ENCODE data around the gene PRKCA. TPM values are rescaled to one million over a fixed set of nuclear protein-coding genes. Genes with fewer than 3 reads are reported as not detected.

The PRKCA gene
- total RNA-seq, 1 donor from 2014 or later, result 80.1 TPM

DNA sequence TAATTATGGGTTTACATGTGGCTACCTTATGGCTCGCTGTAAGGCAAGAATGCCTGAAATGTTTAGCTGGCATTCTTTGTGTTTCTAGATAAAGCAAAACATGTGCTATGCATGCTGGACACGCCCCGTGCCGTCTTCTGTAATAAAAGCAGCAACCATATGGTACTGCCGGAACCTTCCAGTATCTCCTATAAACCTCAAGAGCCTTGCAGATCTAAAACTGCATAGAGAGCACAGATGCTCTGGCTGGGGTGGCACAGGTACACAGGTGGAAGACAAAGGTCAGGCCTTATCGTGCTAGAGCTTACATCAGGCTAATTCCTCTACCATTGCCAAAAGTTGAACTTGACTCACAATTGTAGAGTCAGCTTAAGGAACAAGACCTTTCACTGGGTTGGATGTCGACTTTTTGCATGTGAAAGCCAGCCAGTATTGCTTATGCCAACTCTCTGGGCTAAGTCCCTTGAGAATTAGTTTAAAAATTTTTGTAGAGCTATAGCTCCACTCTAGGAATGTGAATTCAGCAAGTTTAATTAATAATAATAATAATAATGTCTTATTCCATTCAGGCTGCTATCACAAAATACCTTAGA lies 345.1 kb downstream of the PRKCA start:
- Mint-ChIP-seq H3K4me3 (ENCODE audit: unreplicated experiment) (no peak overlapping the region), H3K27ac (ENCODE audit: unreplicated experiment) (no peak overlapping the region), H3K4me1 (ENCODE audit: unreplicated experiment) (peaks cover 18% of the 10 kb centered on the region), H3K9me3 (ENCODE audit: unreplicated experiment) (no peaks in the 10 kb centered on the region), H3K36me3 (ENCODE audit: unreplicated experiment) (peaks cover 13% of the 10 kb centered on the region), H3K27me3 (ENCODE audit: unreplicated experiment) (no peaks in the 10 kb centered on the region)
- no peak for DNase-seq (ENCODE audit: extremely low spot score, unreplicated experiment)
- TF ChIP-seq, protein P1, sequence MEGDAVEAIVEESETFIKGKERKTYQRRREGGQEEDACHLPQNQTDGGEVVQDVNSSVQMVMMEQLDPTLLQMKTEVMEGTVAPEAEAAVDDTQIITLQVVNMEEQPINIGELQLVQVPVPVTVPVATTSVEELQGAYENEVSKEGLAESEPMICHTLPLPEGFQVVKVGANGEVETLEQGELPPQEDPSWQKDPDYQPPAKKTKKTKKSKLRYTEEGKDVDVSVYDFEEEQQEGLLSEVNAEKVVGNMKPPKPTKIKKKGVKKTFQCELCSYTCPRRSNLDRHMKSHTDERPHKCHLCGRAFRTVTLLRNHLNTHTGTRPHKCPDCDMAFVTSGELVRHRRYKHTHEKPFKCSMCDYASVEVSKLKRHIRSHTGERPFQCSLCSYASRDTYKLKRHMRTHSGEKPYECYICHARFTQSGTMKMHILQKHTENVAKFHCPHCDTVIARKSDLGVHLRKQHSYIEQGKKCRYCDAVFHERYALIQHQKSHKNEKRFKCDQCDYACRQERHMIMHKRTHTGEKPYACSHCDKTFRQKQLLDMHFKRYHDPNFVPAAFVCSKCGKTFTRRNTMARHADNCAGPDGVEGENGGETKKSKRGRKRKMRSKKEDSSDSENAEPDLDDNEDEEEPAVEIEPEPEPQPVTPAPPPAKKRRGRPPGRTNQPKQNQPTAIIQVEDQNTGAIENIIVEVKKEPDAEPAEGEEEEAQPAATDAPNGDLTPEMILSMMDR (IDR thresholded peaks at IDR 0.05), result no peak

DNA sequence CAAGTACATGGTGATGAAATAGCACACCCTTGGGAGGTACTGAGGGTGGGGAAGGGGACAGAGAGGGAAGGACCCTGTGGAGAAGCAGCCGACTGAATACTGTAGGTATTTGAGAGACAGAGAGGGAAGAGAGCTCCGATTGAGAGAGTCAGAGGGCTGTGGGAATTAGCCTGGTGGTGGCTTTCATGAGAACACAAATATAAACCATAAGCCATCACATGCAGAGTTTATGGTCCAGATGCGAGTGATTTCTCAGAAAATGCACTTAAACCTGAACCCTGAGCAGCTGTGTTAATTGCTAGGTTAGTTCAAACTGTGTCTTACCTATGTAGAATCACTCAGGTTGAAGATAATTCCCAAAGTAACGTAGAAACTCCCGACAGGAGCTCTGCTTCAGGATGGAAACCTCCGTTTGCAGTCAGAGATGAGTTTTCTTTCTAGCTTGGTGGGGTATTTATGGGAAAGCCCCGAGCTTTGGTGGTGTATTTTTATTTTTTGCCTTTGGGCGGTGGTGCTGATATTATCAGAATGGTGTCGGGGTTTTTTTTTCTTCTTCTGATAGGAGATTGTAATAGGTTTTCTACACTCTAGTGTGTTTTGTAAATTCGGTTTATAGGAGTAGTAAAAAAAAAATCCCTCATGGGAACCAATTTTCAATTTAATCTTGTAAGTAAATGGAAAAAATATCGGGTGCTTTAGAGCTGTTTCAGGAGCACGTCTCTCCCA lies 347.6 kb downstream of the PRKCA start:
- TF ChIP-seq, protein P1 (IDR thresholded peaks at IDR 0.05), result no peak
- DNase-seq (ENCODE audit: extremely low spot score, unreplicated experiment), result no peak
- peaks cover 13% of the 10 kb centered on the region for H3K36me3 Mint-ChIP-seq (ENCODE audit: unreplicated experiment)

DNA sequence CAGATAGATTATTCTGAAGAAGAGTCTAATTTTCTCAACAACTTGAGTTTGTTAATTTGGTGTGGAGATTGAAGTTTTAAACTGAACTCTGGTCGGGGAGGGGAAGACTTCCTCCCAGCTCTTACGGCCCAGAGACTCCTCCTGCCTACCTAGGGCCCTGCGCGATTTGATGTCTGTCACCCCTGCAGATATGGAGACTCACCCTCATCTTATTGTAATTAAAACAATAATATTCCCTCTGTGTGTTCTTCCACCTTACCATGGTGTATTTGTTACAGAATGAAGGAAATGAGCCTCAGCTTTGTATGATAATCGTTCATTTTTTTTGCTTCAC lies 348.1 kb downstream of the PRKCA start:
- DNase-seq (ENCODE audit: extremely low spot score, unreplicated experiment), result no peak
- Mint-ChIP-seq H3K27me3 (ENCODE audit: unreplicated experiment) (no peaks in the 10 kb centered on the region), H3K4me3 (ENCODE audit: unreplicated experiment) (no peak overlapping the region), H3K9me3 (ENCODE audit: unreplicated experiment) (no peaks in the 10 kb centered on the region), H3K27ac (ENCODE audit: unreplicated experiment) (no peak overlapping the region), H3K4me1 (ENCODE audit: unreplicated experiment) (peaks cover 7% of the 10 kb centered on the region), H3K36me3 (ENCODE audit: unreplicated experiment) (peaks cover 15% of the 10 kb centered on the region)
- TF ChIP-seq, protein P1 (IDR thresholded peaks at IDR 0.05), result no peak

More for the DNA sequence above, 347.6 kb downstream of the PRKCA start:
- no peak overlapping the region for H3K27ac Mint-ChIP-seq (ENCODE audit: unreplicated experiment)
- H3K27me3 Mint-ChIP-seq (ENCODE audit: unreplicated experiment), result no peaks in the 10 kb centered on the region
- peaks cover 3% of the 10 kb centered on the region for H3K4me1 Mint-ChIP-seq (ENCODE audit: unreplicated experiment)
- no peak overlapping the region for H3K4me3 Mint-ChIP-seq (ENCODE audit: unreplicated experiment)
- no peaks in the 10 kb centered on the region for H3K9me3 Mint-ChIP-seq (ENCODE audit: unreplicated experiment)

DNA sequence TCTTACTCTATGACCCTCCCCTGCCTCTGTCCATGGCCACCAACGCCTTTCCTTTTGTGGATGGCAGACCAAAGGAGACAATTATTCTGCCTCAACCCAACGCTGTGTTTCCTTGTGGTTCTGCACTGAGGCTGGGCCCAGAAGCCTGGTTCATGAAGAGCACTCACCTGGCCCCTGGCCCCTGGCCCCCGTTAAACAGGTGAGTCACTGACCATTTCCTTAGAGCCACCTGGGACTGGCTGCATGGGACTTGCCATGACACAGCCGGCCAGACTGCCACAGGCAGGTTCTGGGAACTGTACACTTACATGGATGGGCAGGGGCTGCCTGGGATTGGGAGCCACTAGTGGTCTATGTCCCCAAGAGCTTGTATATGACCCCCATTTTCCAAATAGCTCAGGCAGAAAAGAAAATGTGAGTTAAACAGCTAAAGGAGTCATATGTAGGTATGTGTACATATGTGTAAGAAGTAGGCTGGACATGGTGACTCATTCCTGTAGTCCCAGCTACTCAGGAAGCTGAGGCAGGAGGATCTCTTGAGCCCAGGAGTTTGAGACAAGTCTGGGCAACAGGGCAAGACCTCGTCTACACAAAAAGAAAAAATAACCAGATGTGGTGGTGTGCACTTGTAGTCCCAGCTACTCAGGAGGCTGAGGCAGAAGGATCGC lies 350.6 kb downstream of the PRKCA start:
- H3K9me3 Mint-ChIP-seq (ENCODE audit: unreplicated experiment), result no peaks in the 10 kb centered on the region
- peaks cover 11% of the 10 kb centered on the region for H3K36me3 Mint-ChIP-seq (ENCODE audit: unreplicated experiment)
- no peak overlapping the region for H3K4me3 Mint-ChIP-seq (ENCODE audit: unreplicated experiment)
- TF ChIP-seq, protein P1 (IDR thresholded peaks at IDR 0.05), result no peak
- H3K27ac Mint-ChIP-seq (ENCODE audit: unreplicated experiment), result no peak overlapping the region
- H3K4me1 Mint-ChIP-seq (ENCODE audit: unreplicated experiment), result peaks cover 11% of the 10 kb centered on the region
- no peak for DNase-seq (ENCODE audit: extremely low spot score, unreplicated experiment)
- no peaks in the 10 kb centered on the region for H3K27me3 Mint-ChIP-seq (ENCODE audit: unreplicated experiment)

DNA sequence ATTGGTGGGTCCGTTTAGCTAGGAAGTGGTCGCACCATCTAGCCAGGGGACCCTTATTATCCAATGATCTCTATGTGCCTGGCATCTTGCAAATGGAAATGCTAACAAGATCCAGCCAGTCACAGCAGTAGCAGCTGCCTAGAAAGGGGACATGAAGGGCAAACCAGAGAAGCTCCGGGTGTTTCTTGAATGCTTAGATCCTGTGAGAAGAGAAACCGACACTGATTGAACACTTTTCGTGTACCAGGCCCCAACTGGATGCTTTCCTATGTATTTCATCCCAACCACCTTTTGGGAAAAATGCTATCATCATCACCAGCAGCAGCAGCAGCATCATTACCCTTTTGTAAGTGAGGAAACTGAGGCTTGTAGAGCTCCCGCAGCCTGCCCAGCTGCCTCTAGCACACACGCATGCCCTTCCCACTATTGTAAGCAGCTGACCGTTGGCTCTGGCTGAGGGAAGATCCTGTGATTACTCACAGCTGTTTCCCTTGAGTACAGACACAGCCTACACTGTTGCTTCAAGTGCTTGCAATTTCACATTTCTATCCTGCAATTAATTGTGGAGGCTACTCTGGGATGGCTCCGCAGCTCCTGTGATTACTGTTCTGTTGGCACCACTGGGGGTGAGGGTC lies 351.8 kb downstream of the PRKCA start:
- Mint-ChIP-seq H3K27me3 (ENCODE audit: unreplicated experiment) (no peaks in the 10 kb centered on the region), H3K36me3 (ENCODE audit: unreplicated experiment) (peaks cover 8% of the 10 kb centered on the region), H3K4me3 (ENCODE audit: unreplicated experiment) (no peak overlapping the region), H3K27ac (ENCODE audit: unreplicated experiment) (no peak overlapping the region), H3K4me1 (ENCODE audit: unreplicated experiment) (peaks cover 11% of the 10 kb centered on the region), H3K9me3 (ENCODE audit: unreplicated experiment) (no peaks in the 10 kb centered on the region)
- no peak for DNase-seq (ENCODE audit: extremely low spot score, unreplicated experiment)
- TF ChIP-seq, protein P1 (IDR thresholded peaks at IDR 0.05), result no peak

All from osteocyte (in vitro differentiated cells).